GM12865 (cell line): ENCODE results near the gene APOL1.
"Not testable (repeated sequence)": the region's sequence is repeated elsewhere in the genome, so short reads cannot be mapped to it uniquely, and the experiment has no call there.

Source experiments
- DNase-seq: peaks from one replicate; pipeline ENCODE4 v3.0.0; 2010; ENCODE audit warnings: low read depth
- H3K4me3 ChIP-seq: 2 replicates; pipeline ENCODE4 v1.5.1; 2011; ENCODE audit warnings: mild to moderate bottlenecking, low read depth, low read length, control low read depth
- TF ChIP-seq, protein P1 (sequence below): IDR thresholded peaks from 2 replicates; pipeline ENCODE4 v1.5.1; 2011; ENCODE audit warnings: low read length, control low read depth, low read depth, inconsistent platforms; ENCODE audit not compliant: insufficient read depth; ENCODE audit errors: missing control alignments

The APOL1 gene

GRCh38 chr22:36267058-36267457, 14.1 kb downstream of the APOL1 start:
- H3K4me3 ChIP-seq: no peak overlapping the region
- TF ChIP-seq, protein P1, sequence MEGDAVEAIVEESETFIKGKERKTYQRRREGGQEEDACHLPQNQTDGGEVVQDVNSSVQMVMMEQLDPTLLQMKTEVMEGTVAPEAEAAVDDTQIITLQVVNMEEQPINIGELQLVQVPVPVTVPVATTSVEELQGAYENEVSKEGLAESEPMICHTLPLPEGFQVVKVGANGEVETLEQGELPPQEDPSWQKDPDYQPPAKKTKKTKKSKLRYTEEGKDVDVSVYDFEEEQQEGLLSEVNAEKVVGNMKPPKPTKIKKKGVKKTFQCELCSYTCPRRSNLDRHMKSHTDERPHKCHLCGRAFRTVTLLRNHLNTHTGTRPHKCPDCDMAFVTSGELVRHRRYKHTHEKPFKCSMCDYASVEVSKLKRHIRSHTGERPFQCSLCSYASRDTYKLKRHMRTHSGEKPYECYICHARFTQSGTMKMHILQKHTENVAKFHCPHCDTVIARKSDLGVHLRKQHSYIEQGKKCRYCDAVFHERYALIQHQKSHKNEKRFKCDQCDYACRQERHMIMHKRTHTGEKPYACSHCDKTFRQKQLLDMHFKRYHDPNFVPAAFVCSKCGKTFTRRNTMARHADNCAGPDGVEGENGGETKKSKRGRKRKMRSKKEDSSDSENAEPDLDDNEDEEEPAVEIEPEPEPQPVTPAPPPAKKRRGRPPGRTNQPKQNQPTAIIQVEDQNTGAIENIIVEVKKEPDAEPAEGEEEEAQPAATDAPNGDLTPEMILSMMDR: no peak
- no peak for DNase-seq

GRCh38 chr22:36267896-36268485, 15.1 kb downstream of the APOL1 start:
- no peak for DNase-seq
- TF ChIP-seq, protein P1: no peak
- H3K4me3 ChIP-seq: no peak overlapping the region

DNA sequence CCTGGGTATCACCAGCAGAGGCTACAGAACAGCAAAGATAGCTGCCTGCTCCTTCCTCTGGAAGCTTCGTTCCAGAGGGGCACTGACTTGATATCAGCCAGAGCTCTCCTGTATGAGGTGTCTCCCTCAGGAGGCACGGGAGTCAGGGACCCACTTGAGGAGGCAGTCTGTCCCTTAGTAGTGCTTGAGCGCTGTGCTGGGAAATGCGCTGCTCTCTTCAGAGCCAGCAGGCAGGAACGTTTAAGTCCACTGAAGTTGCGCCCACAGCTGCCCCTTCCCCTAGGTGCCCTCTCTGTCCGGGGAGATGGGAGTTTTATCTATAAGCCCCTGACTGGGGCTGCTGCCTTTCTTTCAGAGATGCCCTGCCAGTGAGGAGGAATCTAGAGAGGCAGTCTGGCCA, 18.3 kb downstream of the APOL1 start:
- H3K4me3 ChIP-seq, DNase-seq: not testable (repeated sequence)

- not testable (repeated sequence) for DNase-seq, H3K4me3 ChIP-seq
These were observed 19.0 kb downstream of the APOL1 start for GRCh38 chr22:36271951-36272350.

- H3K4me3 ChIP-seq: no peak overlapping the region
- TF ChIP-seq, protein P1: no peak
- DNase-seq: no peak
These were observed 21.6 kb downstream of the APOL1 start for GRCh38 chr22:36274531-36274930.

DNA sequence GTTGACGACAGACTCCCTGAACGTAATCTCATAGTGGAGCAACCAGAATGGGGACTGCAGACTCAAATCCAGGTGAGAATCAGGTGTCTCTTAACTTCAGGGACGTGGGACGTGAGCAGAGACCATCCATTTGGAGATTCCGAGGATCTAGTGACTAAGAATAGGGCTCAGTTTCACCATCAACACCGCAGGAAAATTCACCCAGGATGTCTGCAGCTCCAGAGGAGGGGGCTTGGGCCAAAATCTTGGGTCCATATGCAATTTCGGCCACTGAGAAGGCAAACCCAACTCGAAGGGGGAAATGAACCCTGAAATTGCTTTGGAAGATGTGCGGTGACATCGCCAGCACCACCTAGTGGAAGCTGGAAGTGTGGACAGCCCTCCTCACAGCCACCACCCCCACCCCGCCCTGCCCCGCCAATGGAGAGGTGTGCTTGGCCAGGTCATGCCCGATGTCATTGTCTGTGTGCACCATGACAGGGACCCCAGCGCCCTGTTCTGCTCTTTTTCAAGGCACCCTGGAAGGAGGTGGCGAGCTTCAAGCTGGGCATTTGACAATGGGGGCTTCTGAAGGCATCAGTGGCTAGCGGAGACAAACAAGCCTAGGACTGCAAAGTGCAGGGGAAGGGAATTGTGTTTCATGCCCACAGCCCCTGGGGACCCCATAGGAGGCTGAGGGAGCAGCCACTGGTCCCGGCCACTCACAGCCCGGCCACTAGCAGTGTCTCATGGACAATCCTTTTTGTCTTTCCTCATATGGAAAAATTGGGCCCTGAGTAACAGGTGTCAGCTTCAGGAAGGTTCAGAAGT, 24.8 kb downstream of the APOL1 start:
- no peak overlapping the region for H3K4me3 ChIP-seq
- peak; percentile 84 for DNase-seq
- TF ChIP-seq, protein P1: peak; percentile 92

DNA sequence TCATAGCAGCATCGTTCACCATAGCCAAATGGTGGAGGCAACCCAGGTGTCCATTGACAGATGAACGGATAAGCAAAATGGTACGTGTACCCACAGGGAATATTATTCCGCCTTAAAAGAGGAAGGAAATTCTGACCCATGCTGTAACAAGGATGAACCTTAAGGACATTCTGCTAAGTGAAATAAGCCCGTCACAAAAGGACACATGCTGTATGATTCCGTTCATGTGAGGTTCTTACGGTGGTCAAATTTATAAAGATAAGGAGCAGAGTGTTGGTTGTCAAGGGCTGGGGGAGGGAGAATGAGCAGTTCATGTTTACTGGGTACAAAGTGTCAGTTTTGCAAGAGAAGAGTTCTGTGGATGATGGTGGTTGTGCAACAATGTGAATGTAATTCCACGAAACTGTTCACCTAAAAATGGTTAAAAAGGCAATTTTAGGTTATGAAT, 26.3 kb downstream of the APOL1 start:
- DNase-seq: no peak
- no peak overlapping the region for H3K4me3 ChIP-seq
- TF ChIP-seq, protein P1: no peak

DNA sequence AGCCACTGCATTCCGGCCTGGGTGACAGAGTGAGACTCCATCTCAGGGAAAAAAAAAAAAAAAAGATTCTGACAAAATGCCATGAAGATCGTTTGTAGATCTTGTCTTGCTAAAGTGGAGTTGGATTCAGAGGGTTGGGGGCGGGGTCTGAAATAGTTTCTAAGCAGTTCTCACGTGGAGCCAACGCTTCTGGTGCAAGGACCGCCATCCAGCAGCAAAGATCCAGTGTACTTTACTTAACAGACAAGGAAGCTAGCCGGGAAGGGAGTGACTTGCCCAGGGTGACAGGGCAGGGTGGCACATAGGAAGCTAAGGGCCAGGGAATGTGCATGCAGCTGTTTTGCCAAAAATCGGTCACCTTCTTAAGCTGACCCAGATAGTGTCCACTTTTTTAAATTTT, 27.4 kb downstream of the APOL1 start:
- no peak overlapping the region for H3K4me3 ChIP-seq
- TF ChIP-seq, protein P1: no peak
- no peak for DNase-seq
